Mucosa of descending colon (tissue), 3 donors: Measurements from ENCODE around the gene MFSD1. TPM values are rescaled to one million over a fixed set of nuclear protein-coding genes. Genes with fewer than 3 reads are reported as not detected.

ENCODE experiments used
- ATAC-seq: fragments of 200-7000 bp; cut with Tn5 transposase; one replicate; pipeline ENCODE4 v1.9.1; 2020; ENCODE audit warnings: mild to moderate bottlenecking, moderate library complexity
- DNase-seq, 3 donors: peaks; one replicate each; pipeline ENCODE4 v3.0.0-alpha.2; 2020
- H3K36me3 ChIP-seq: fragments of 200-600 bp; one replicate; pipeline ENCODE4 v1.8.0; 2021; ENCODE audit warnings: low read depth, mild to moderate bottlenecking
- H3K4me1 ChIP-seq: fragments of 200-600 bp; one replicate; pipeline ENCODE4 v1.8.0; 2021; ENCODE audit warnings: low read depth, mild to moderate bottlenecking
- H3K4me3 ChIP-seq: fragments of 200-600 bp; one replicate; pipeline ENCODE4 v1.8.0; 2021; ENCODE audit warnings: mild to moderate bottlenecking
- H3K9me3 ChIP-seq: fragments of 200-600 bp; one replicate; pipeline ENCODE4 v1.8.0; 2021; ENCODE audit warnings: mild to moderate bottlenecking
- CTCF ChIP-seq: fragments of 200-600 bp; IDR thresholded peaks from one replicate; pipeline ENCODE4 v1.8.0; 2022; ENCODE audit warnings: antibody characterized with exemption, mild to moderate bottlenecking
- intact Hi-C, 2 donors: fragments of 100-400 bp; cut with DNase I in 1 of 2; cut with micrococcal nuclease in 1 of 2; formaldehyde crosslinking; loops; one replicate each; pipeline versions ENCODE4 v1.11.0 to v1.11.1; 2022; cut with DNase I, micrococcal nuclease
- total RNA-seq, 3 donors: library from RNA; stranded (reverse); fragmentation: NEBNext Ultra II Directional in 2 of 3; extraction: Animal tissue kit (Norgen Biotek cat#: 25700) in 2 of 3; gene quantifications; one replicate each; pipeline versions ENCODE4 v1.2.1 to v1.2.4, GENCODE V29; 2021 to 2023
- donor health status: DM: no; HTN: no; CAD: no; lungs with moderate emphysema.
- donor health status: DM: no; HTN: no; CAD: no.
- donor health status: DM: no; HTN: yes; CAD: no.

The MFSD1 gene
- total RNA-seq, 3 donors from 2014 or later: 55.3 to 77.8 (median 59.4) TPM

- no peak for TF ChIP-seq CTCF
- no peak overlapping the region for H3K4me3 ChIP-seq
- DNase-seq: no peak
- no peaks in the 10 kb centered on the region for H3K36me3 ChIP-seq
- ATAC-seq: no peak
- intact Hi-C loops: no loop called here
- no peaks in the 10 kb centered on the region for H3K9me3 ChIP-seq
- peaks cover 11% of the 10 kb centered on the region for H3K4me1 ChIP-seq
These were observed 2.6 kb downstream of the MFSD1 start for GRCh38 chr3:158804441-158804840.

- H3K9me3 ChIP-seq: no peaks in the 10 kb centered on the region
- DNase-seq: no peak
- no peak for ATAC-seq
- intact Hi-C loops: no loop called here
- no peak overlapping the region for H3K4me3 ChIP-seq
- peaks cover 3% of the 10 kb centered on the region for H3K4me1 ChIP-seq
- TF ChIP-seq CTCF: no peak
- peaks cover 4% of the 10 kb centered on the region for H3K36me3 ChIP-seq
These were observed 6.8 kb downstream of the MFSD1 start for GRCh38 chr3:158808697-158809096.

GRCh38 chr3:158809642-158810041, 7.8 kb downstream of the MFSD1 start:
- no peaks in the 10 kb centered on the region for H3K4me1 ChIP-seq
- H3K9me3 ChIP-seq: no peaks in the 10 kb centered on the region
- ATAC-seq (peak; percentile 50), DNase-seq (no peak)
- peaks cover 4% of the 10 kb centered on the region for H3K36me3 ChIP-seq
- TF ChIP-seq CTCF: no peak
- intact Hi-C loops: no loop called here
- H3K4me3 ChIP-seq: no peak overlapping the region

GRCh38 chr3:158810823-158811724, 9.2 kb downstream of the MFSD1 start:
- no peak for DNase-seq
- intact Hi-C loops: no loop called here
- no peak overlapping the region for H3K4me3 ChIP-seq
- H3K9me3 ChIP-seq: no peaks in the 10 kb centered on the region
- no peak for TF ChIP-seq CTCF
- H3K36me3 ChIP-seq: peaks cover 4% of the 10 kb centered on the region
- no peaks in the 10 kb centered on the region for H3K4me1 ChIP-seq
- ATAC-seq: no peak

GRCh38 chr3:158819282-158819681, 17.4 kb downstream of the MFSD1 start:
- Histone ChIP-seq H3K36me3 (no peaks in the 10 kb centered on the region), H3K4me3 (no peak overlapping the region), H3K9me3 (no peaks in the 10 kb centered on the region), H3K4me1 (no peaks in the 10 kb centered on the region)
- no peak for TF ChIP-seq CTCF
- DNase-seq (no peak), ATAC-seq (peak; percentile 46)
- intact Hi-C loops: no loop called here
